Ishikawa (cell line): ENCODE results near the gene PTCH2.

Source experiments
- EGR1 ChIP-seq: IDR thresholded peaks from 2 replicates; pipeline ENCODE4 v1.6.1; 2012
- EP300 ChIP-seq: IDR thresholded peaks from 2 replicates; pipeline ENCODE4 v1.6.1; 2012; ENCODE audit warnings: borderline replicate concordance
- FOXM1 ChIP-seq: IDR thresholded peaks from 2 replicates; pipeline ENCODE4 v1.6.1; 2012; ENCODE audit warnings: low read depth, borderline replicate concordance
- NFIC ChIP-seq: IDR thresholded peaks from 2 replicates; pipeline ENCODE4 v1.6.1; 2012
- RAD21 ChIP-seq: IDR thresholded peaks from 2 replicates; pipeline ENCODE4 v1.6.1; 2012; ENCODE audit warnings: low read depth
- TEAD4 ChIP-seq: IDR thresholded peaks from 2 replicates; pipeline ENCODE4 v1.6.1; 2012
- TF ChIP-seq, protein P1 (sequence below): IDR thresholded peaks from 2 replicates; pipeline ENCODE4 v1.6.1; 2012
- TF ChIP-seq, protein P2 (sequence below): IDR thresholded peaks from 2 replicates; pipeline ENCODE4 v1.6.1; 2012

- TF ChIP-seq, protein P1, sequence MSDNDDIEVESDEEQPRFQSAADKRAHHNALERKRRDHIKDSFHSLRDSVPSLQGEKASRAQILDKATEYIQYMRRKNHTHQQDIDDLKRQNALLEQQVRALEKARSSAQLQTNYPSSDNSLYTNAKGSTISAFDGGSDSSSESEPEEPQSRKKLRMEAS, result no peak
- TF ChIP-seq TEAD4 (no peak), EP300 (no peak), NFIC (no peak), EGR1 (no peak), RAD21 (no peak), FOXM1 (no peak)
- TF ChIP-seq, protein P2, sequence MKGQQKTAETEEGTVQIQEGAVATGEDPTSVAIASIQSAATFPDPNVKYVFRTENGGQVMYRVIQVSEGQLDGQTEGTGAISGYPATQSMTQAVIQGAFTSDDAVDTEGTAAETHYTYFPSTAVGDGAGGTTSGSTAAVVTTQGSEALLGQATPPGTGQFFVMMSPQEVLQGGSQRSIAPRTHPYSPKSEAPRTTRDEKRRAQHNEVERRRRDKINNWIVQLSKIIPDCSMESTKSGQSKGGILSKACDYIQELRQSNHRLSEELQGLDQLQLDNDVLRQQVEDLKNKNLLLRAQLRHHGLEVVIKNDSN, result no peak
These were observed 40.6 kb downstream of the PTCH2 start for GRCh38 chr1:44802306-44803061.
